Breast epithelium (tissue), 4 donors: ENCODE measurements around the gene FCER2. TPM values are rescaled to one million over a fixed set of nuclear protein-coding genes. Genes with fewer than 3 reads are reported as not detected.
A peak's percentile ranks its signal among the peaks of the same experiment; 100 is the strongest.

Experiments used
- DNase-seq, 2 donors: peaks; one replicate each; pipeline ENCODE4 v3.0.0-alpha.2; 2019; ENCODE audit warnings: low spot score in 2 of 2
- H3K27ac ChIP-seq, 2 donors: fragments of 200-600 bp; sonication (generic) in 1 of 2; one replicate each; pipeline ENCODE4 v1.5.1; 2016 to 2019; ENCODE audit warnings: mild to moderate bottlenecking in 1 of 2
- H3K27me3 ChIP-seq, 2 donors: fragments of 200-600 bp; sonication (generic) in 1 of 2; one replicate each; pipeline versions ENCODE4 v1.5.1 to v1.6.0; 2017 to 2019; ENCODE audit warnings: control low read depth in 1 of 2, mild to moderate bottlenecking in 1 of 2
- H3K36me3 ChIP-seq: fragments of 200-600 bp; one replicate; pipeline ENCODE4 v1.5.1; 2019
- H3K4me1 ChIP-seq, 2 donors: fragments of 200-600 bp; sonication (generic); one replicate each; pipeline ENCODE4 v1.5.1; 2016 to 2019; ENCODE audit warnings: control low read depth in 1 of 2
- H3K4me3 ChIP-seq, 3 donors: fragments of 200-600 bp; sonication (generic); 1 replicate in 2 of 3; 2 replicates in 1 of 3; pipeline ENCODE4 v1.5.1; 2016 to 2019; ENCODE audit warnings: mild to moderate bottlenecking in 3 of 3, moderate library complexity in 2 of 3
- H3K9me3 ChIP-seq, 2 donors: fragments of 200-600 bp; sonication (generic) in 1 of 2; one replicate each; pipeline ENCODE4 v1.5.1; 2016 to 2019; ENCODE audit warnings: control low read depth in 1 of 2
- CTCF ChIP-seq, 3 donors: fragments of 450-650 bp; IDR thresholded peaks; one replicate each; pipeline ENCODE4 v1.5.1; 2016 to 2017; ENCODE audit warnings: antibody characterized with exemption in 3 of 3, mild to moderate bottlenecking in 3 of 3, moderate library complexity in 3 of 3
- POLR2A ChIP-seq: fragments of 450-650 bp; IDR thresholded peaks from one replicate; pipeline ENCODE4 v1.6.1; 2016; ENCODE audit warnings: antibody characterized with exemption, mild to moderate bottlenecking, moderate library complexity
- POLR2AphosphoS5 ChIP-seq, 3 donors: sonication (generic); formaldehyde crosslinking; IDR thresholded peaks; one replicate each; pipeline ENCODE4 v1.6.1; 2017; ENCODE audit warnings: antibody characterized with exemption in 3 of 3
- intact Hi-C: fragments of 100-400 bp; cut with DNase I; formaldehyde crosslinking; loops from one replicate; pipeline ENCODE4 v1.15.1; 2023; ENCODE audit warnings: low total_unique reads
- total RNA-seq, 3 donors: library from RNA; depleted of rRNA; stranded (reverse); fragments of >200 nt; gene quantifications; one replicate each; pipeline ENCODE4 v1.1.0, GENCODE V29; 2016

Gene FCER2
- total RNA-seq, 3 donors from 2014 or later: 0.29 to 0.48 TPM; not detected in 1

DNA sequence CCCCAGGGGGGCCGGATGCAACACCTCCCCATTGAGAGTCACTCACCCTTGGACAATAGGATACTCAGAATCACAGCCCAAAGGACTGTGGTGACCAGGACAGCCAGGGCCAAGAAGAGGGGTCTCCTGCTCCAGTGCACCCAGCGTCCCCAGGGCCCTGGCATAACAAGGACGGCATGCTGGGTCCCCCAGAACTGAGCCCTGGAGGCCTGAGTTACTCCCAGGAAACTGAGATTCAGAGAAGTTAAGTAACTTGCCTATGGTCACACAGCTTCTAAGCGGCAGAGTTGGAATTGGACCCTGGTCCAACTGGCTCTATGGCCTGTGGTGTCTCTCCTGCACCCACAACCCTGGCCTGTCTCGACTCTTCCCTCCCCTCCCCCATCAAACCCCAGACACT, 29.7 kb upstream of the FCER2 start:
- no peak for DNase-seq
- Histone ChIP-seq H3K27ac (no peak overlapping the region), H3K4me3 (no peak overlapping the region), H3K9me3 (no peaks in the 10 kb centered on the region), H3K27me3 (peaks cover 5 to 55% of the 10 kb centered on the region in 2 donors), H3K36me3 (no peaks in the 10 kb centered on the region), H3K4me1 (no peaks in the 10 kb centered on the region)
- intact Hi-C loops: no loop called here
- TF ChIP-seq CTCF (IDR thresholded peaks at IDR 0.05): no peak
- TF ChIP-seq POLR2A: no peak
- TF ChIP-seq POLR2AphosphoS5 (IDR thresholded peaks at IDR 0.05): no peak

DNA sequence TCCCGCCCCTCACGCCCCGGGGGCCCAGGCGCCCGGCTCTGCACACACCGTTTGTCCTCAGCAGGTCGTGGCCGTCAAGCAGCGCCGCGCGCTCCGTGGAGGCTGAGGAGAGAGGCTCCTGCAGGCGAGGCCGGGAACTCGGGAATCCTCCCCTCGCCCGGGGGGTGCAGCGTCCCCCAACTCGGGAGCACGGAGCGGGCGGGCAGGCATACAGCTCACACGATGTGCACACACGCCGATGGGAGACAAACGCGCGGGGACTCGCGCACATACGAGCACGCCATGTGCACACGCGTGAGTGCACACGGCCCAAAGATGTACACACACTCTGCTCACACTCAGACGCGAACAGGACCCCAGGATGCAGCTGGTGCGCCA, 29.3 kb upstream of the FCER2 start:
- TF ChIP-seq POLR2A (no peak), CTCF (IDR thresholded peaks at IDR 0.05) (no peak), POLR2AphosphoS5 (IDR thresholded peaks at IDR 0.05) (no peak)
- DNase-seq: no peak
- H3K4me3 ChIP-seq: no peak overlapping the region
- H3K36me3 ChIP-seq: no peaks in the 10 kb centered on the region
- H3K27ac ChIP-seq: no peak overlapping the region
- intact Hi-C loops: no loop called here
- H3K4me1 ChIP-seq: no peaks in the 10 kb centered on the region
- no peaks in the 10 kb centered on the region for H3K9me3 ChIP-seq
- H3K27me3 ChIP-seq: peaks cover 5 to 55% of the 10 kb centered on the region in 2 donors

GRCh38 chr19:7730286-7731217, 28.6 kb upstream of the FCER2 start:
- intact Hi-C loops: no loop called here
- DNase-seq: no peak
- no peaks in the 10 kb centered on the region for H3K36me3 ChIP-seq
- H3K4me3 ChIP-seq: peak overlapping the region in 1 of 3 donors; percentile 8
- H3K9me3 ChIP-seq: no peaks in the 10 kb centered on the region
- H3K27ac ChIP-seq: no peak overlapping the region
- TF ChIP-seq POLR2A (no peak), CTCF (IDR thresholded peaks at IDR 0.05) (no peak), POLR2AphosphoS5 (IDR thresholded peaks at IDR 0.05) (no peak)
- no peaks in the 10 kb centered on the region for H3K4me1 ChIP-seq
- H3K27me3 ChIP-seq: peaks cover 5 to 55% of the 10 kb centered on the region in 2 donors

DNA sequence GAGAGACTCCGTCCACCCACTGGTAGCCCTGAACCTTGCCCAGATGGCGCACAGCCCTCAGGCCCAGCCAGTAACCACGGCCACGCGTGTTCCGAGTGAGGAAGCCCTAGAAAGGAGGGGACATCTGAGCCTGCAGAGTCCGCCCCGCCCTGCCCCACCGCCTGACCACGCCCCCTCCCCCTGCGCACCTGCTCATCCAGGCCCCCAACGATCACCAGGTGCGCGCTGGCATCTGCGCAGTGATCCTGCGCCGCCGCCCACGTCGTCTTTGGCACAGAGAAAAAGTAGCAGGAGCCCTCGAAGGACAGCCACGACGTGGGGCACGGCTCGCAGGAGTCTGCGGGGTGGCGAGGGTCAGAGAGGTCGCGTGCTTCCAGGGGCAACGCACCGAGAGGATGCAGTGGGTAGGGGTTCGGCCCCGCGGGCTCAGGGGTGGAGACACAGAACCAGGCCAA, 27.9 kb upstream of the FCER2 start:
- no peak overlapping the region for H3K27ac ChIP-seq
- peak overlapping the region in 1 of 3 donors; percentile 8 for H3K4me3 ChIP-seq
- TF ChIP-seq POLR2AphosphoS5 (IDR thresholded peaks at IDR 0.05) (no peak), POLR2A (no peak)
- H3K36me3 ChIP-seq: no peaks in the 10 kb centered on the region
- no peaks in the 10 kb centered on the region for H3K9me3 ChIP-seq
- intact Hi-C loops: no loop called here
- no peak for DNase-seq
- H3K4me1 ChIP-seq: no peaks in the 10 kb centered on the region
- H3K27me3 ChIP-seq: peaks cover 5 to 55% of the 10 kb centered on the region in 2 donors

DNA sequence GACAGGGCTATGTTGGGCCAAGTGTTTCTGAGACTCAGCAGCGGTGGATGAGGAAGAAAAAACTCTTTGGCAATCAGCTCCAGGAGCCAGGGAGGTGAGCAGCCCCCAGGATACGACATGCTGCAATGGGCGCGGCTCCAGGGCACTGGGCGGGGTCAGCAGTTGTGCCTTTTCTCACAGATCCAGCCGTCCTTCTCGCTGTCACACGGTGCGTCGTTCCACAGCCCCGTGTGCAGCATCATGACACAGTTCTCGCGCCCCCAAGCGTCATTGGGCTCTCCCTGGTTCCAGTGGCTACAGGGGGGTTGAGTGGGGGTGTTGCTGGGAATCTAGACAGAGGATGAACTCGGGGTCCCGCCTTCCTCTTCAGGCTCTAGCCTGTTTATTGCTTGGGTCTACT, 27.3 kb upstream of the FCER2 start:
- Histone ChIP-seq H3K27ac (no peak overlapping the region), H3K4me1 (no peaks in the 10 kb centered on the region), H3K4me3 (no peak overlapping the region), H3K9me3 (no peaks in the 10 kb centered on the region), H3K27me3 (peaks cover 5 to 55% of the 10 kb centered on the region in 2 donors), H3K36me3 (no peaks in the 10 kb centered on the region)
- intact Hi-C loops: no loop called here
- TF ChIP-seq CTCF (IDR thresholded peaks at IDR 0.05) (no peak), POLR2A (no peak), POLR2AphosphoS5 (IDR thresholded peaks at IDR 0.05) (no peak)
- no peak for DNase-seq
